Chondrocyte (in vitro differentiated cells): ENCODE data around the gene ERG. TPM values are rescaled to one million over a fixed set of nuclear protein-coding genes. Genes with fewer than 3 reads are reported as not detected.

ENCODE experiments used
- DNase-seq: peaks from one replicate; pipeline ENCODE4 v3.0.0; 2021; ENCODE audit warnings: mixed read lengths, low spot score
- H3K27ac Mint-ChIP-seq: one replicate; pipeline ENCODE4 v1.8.0; 2021; ENCODE audit warnings: mild to moderate bottlenecking, moderate library complexity, mixed read lengths; ENCODE audit not compliant: unreplicated experiment
- H3K27me3 Mint-ChIP-seq: 2 replicates; pipeline ENCODE4 v1.8.0; 2021; ENCODE audit warnings: low read depth, mixed read lengths
- H3K36me3 Mint-ChIP-seq: 2 replicates; pipeline ENCODE4 v1.8.0; 2021; ENCODE audit warnings: low read depth, mixed read lengths
- H3K4me1 Mint-ChIP-seq: 2 replicates; pipeline ENCODE4 v1.8.0; 2021; ENCODE audit warnings: low read depth, mild to moderate bottlenecking, mixed read lengths
- H3K4me3 Mint-ChIP-seq: one replicate; pipeline ENCODE4 v1.8.0; 2021; ENCODE audit warnings: mild to moderate bottlenecking, moderate library complexity, mixed read lengths; ENCODE audit not compliant: unreplicated experiment
- H3K9me3 Mint-ChIP-seq: 2 replicates; pipeline ENCODE4 v1.8.0; 2021; ENCODE audit warnings: low read depth, mixed read lengths
- CTCF ChIP-seq: fragments of 200-600 bp; sonication (generic); IDR thresholded peaks from 2 replicates; pipeline ENCODE4 v1.5.0; 2021; ENCODE audit warnings: antibody characterized with exemption, mild to moderate bottlenecking, moderate library complexity
- total RNA-seq: library from RNA; stranded (reverse); gene quantifications from 3 replicates; pipeline ENCODE4 v1.2.1, GENCODE V29; 2021

Gene ERG
- total RNA-seq, 1 donor from 2014 or later: 33.4 TPM

GRCh38 chr21:38402795-38403194 lies 95.5 kb downstream of the ERG start:
- Mint-ChIP-seq H3K27me3 (no peaks in the 10 kb centered on the region), H3K27ac (no peak overlapping the region), H3K4me3 (no peak overlapping the region), H3K36me3 (peaks cover 28% of the 10 kb centered on the region), H3K9me3 (no peaks in the 10 kb centered on the region), H3K4me1 (no peaks in the 10 kb centered on the region)
- no peak for TF ChIP-seq CTCF
- no peak for DNase-seq

GRCh38 chr21:38402291-38402690 lies 96.0 kb downstream of the ERG start:
- Mint-ChIP-seq H3K9me3 (no peaks in the 10 kb centered on the region), H3K27me3 (no peaks in the 10 kb centered on the region), H3K4me3 (no peak overlapping the region), H3K36me3 (peaks cover 32% of the 10 kb centered on the region), H3K27ac (no peak overlapping the region), H3K4me1 (no peaks in the 10 kb centered on the region)
- TF ChIP-seq CTCF: no peak
- DNase-seq: no peak

- no peak for TF ChIP-seq CTCF
- H3K4me1 Mint-ChIP-seq: no peaks in the 10 kb centered on the region
- no peak overlapping the region for H3K27ac Mint-ChIP-seq
- no peaks in the 10 kb centered on the region for H3K9me3 Mint-ChIP-seq
- DNase-seq: no peak
- no peaks in the 10 kb centered on the region for H3K27me3 Mint-ChIP-seq
- no peak overlapping the region for H3K4me3 Mint-ChIP-seq
- peaks cover 35% of the 10 kb centered on the region for H3K36me3 Mint-ChIP-seq
Observed at GRCh38 chr21:38401191-38401926, 96.9 kb downstream of the ERG start.

GRCh38 chr21:38400195-38400919 lies 97.9 kb downstream of the ERG start:
- Mint-ChIP-seq H3K4me1 (no peaks in the 10 kb centered on the region), H3K27ac (no peak overlapping the region), H3K9me3 (no peaks in the 10 kb centered on the region), H3K27me3 (no peaks in the 10 kb centered on the region), H3K36me3 (peaks cover 37% of the 10 kb centered on the region), H3K4me3 (no peak overlapping the region)
- DNase-seq: no peak
- TF ChIP-seq CTCF: no peak

- Mint-ChIP-seq H3K4me1 (no peaks in the 10 kb centered on the region), H3K27ac (no peak overlapping the region), H3K36me3 (peaks cover 41% of the 10 kb centered on the region), H3K4me3 (no peak overlapping the region), H3K9me3 (no peaks in the 10 kb centered on the region), H3K27me3 (no peaks in the 10 kb centered on the region)
- no peak for TF ChIP-seq CTCF
- DNase-seq: no peak
Observed at GRCh38 chr21:38399103-38399502, 99.2 kb downstream of the ERG start.
